Naive thymus-derived CD4-positive, alpha-beta T cell (primary cell): ENCODE measurements around the gene SEMA4D. TPM values are rescaled to one million over a fixed set of nuclear protein-coding genes. Genes with fewer than 3 reads are reported as not detected.

Experiments used
- ATAC-seq: fragments of 150-1000 bp; cut with Tn5 transposase; 2 replicates; pipeline ENCODE4 v1.10.0; 2021; ENCODE audit warnings: mild to moderate bottlenecking, moderate library complexity
- CTCF ChIA-PET: fragments of 350-600 bp; sonication (Branson Sonifier 250); formaldehyde crosslinking; loops from one replicate; lab custom pipeline; 2021; ENCODE audit warnings: antibody characterized with exemption; lab: Charles Lee
- POLR2A ChIA-PET: fragments of 350-600 bp; sonication (Branson Sonifier 250); formaldehyde crosslinking; loops from one replicate; lab custom pipeline; 2021; ENCODE audit warnings: antibody characterized with exemption, inconsistent platforms; lab: Charles Lee
- DNase-seq, 9 donors: peaks; one replicate each; pipeline versions ENCODE4 v3.0.0 to v3.0.0-alpha.2; 2020 to 2022; ENCODE audit warnings: mixed read lengths in 1 of 9
- H3K27ac ChIP-seq: one replicate; pipeline ENCODE4 v1.7.0; 2013; ENCODE audit warnings: mild to moderate bottlenecking, low read depth, low read length, moderate library complexity
- H3K27me3 ChIP-seq, 2 donors: one replicate each; pipeline ENCODE4 v1.7.0; 2013; ENCODE audit warnings: low read length in 2 of 2, mild to moderate bottlenecking in 2 of 2, moderate library complexity in 2 of 2; ENCODE audit not compliant: control insufficient read depth in 2 of 2, insufficient read depth in 2 of 2
- H3K36me3 ChIP-seq, 3 experiments: 1 replicate in 2 of 3; 2 replicates in 1 of 3; pipeline ENCODE4 v1.7.0; 2013; ENCODE audit warnings: low read length in 3 of 3, mild to moderate bottlenecking in 3 of 3, moderate library complexity in 1 of 3; ENCODE audit not compliant: insufficient read depth in 3 of 3, control insufficient read depth in 2 of 3
- H3K4me1 ChIP-seq, 2 donors: one replicate each; pipeline ENCODE4 v1.7.0; 2013; ENCODE audit warnings: low read length in 2 of 2, mild to moderate bottlenecking in 2 of 2, moderate library complexity in 1 of 2; ENCODE audit not compliant: control insufficient read depth in 2 of 2, insufficient read depth in 2 of 2
- H3K4me3 ChIP-seq: 2 replicates; pipeline ENCODE4 v1.7.0; 2013; ENCODE audit warnings: mild to moderate bottlenecking, low read length
- H3K9me3 ChIP-seq, 3 experiments: 1 replicate in 2 of 3; 2 replicates in 1 of 3; pipeline ENCODE4 v1.7.0; 2013; ENCODE audit warnings: low read length in 3 of 3; ENCODE audit not compliant: control insufficient read depth in 2 of 3
- H3K27ac Mint-ChIP-seq, 9 donors: one replicate each; pipeline ENCODE4 v1.8.0; 2020 to 2022; ENCODE audit warnings: mixed read lengths in 9 of 9, mild to moderate bottlenecking in 8 of 9, moderate library complexity in 5 of 9, inconsistent platforms in 2 of 9
- H3K27me3 Mint-ChIP-seq, 5 donors: one replicate each; pipeline ENCODE4 v1.8.0; 2021 to 2022; ENCODE audit warnings: mixed read lengths in 5 of 5, mild to moderate bottlenecking in 1 of 5
- H3K36me3 Mint-ChIP-seq, 5 donors: one replicate each; pipeline ENCODE4 v1.8.0; 2020 to 2022; ENCODE audit warnings: mixed read lengths in 5 of 5, mild to moderate bottlenecking in 3 of 5, inconsistent platforms in 1 of 5
- H3K4me1 Mint-ChIP-seq, 7 donors: one replicate each; pipeline ENCODE4 v1.8.0; 2020 to 2022; ENCODE audit warnings: mixed read lengths in 7 of 7, mild to moderate bottlenecking in 3 of 7, inconsistent platforms in 1 of 7
- H3K4me3 Mint-ChIP-seq, 10 donors: one replicate each; pipeline ENCODE4 v1.8.0; 2020 to 2022; ENCODE audit warnings: mild to moderate bottlenecking in 10 of 10, mixed read lengths in 10 of 10, moderate library complexity in 6 of 10, inconsistent platforms in 2 of 10
- H3K9me3 Mint-ChIP-seq, 11 donors: one replicate each; pipeline ENCODE4 v1.8.0; 2020 to 2022; ENCODE audit warnings: mixed read lengths in 11 of 11, mild to moderate bottlenecking in 4 of 11, inconsistent platforms in 1 of 11, moderate library complexity in 1 of 11
- intact Hi-C, 2 donors: fragments of 100-400 bp; cut with micrococcal nuclease; formaldehyde crosslinking; loops; one replicate each; pipeline ENCODE4 v1.15.1; 2023
- polyA plus RNA-seq, 2 donors: library from polyadenylated mRNA; unstranded; fragments of 300-500 nt; fragmentation: Illumina TruSeq; gene quantifications; one replicate each; pipeline ENCODE4 v1.2.3, GENCODE V29; 2021
- total RNA-seq, 6 experiments: library from RNA in 5 of 6; stranded (reverse) in 5 of 6; gene quantifications; 1 replicate in 5 of 6; 2 replicates in 1 of 6; pipeline ENCODE4 v1.2.3 and lab custom pipeline; 2021 to 2026

The SEMA4D gene
- total RNA-seq = 100 to 1,000 TPM; 389 to 465 (median 460) TPM
- 100 to 1,000 TPM; 114 to 268 TPM for polyA plus RNA-seq
- total RNA-seq (lab: John Stamatoyannopoulos, UW) = 394 reads per million, percentile 97 among the genes with 10 or more reads in this experiment

GRCh38 chr9:89497978-89498851 is at the start of gene SEMA4D:
SEMA4D (minus strand) TSS chr9:89498113; CDS start chr9:89405456, 92,657 bp downstream.
- Mint-ChIP-seq H3K27ac (peak within 1 kb of the TSS; percentile 86 to 99 (median 94)), H3K36me3 (peaks cover 0 to 32% (median 6%) of the 10 kb centered on the region in 5 donors), H3K27me3 (no peaks in the 10 kb centered on the region), H3K4me3 (peak within 1 kb of the TSS; percentile 85 to 100 (median 98)), H3K9me3 (peaks cover 0 to 2% (median 0%) of the 10 kb centered on the region in 11 donors), H3K4me1 (peaks cover 72 to 90% (median 77%) of the 10 kb centered on the region in 7 donors)
- Histone ChIP-seq H3K36me3 (peaks cover 0 to 6% (median 0%) of the 10 kb centered on the region in 3 experiments), H3K9me3 (no peaks in the 10 kb centered on the region), H3K27me3 (no peaks in the 10 kb centered on the region), H3K27ac (peak within 1 kb of the TSS; percentile 76), H3K4me1 (peaks cover 72 to 75% of the 10 kb centered on the region in 2 donors), H3K4me3 (peak within 1 kb of the TSS; percentile 67)
- CTCF ChIA-PET = interaction anchor here (0.7 to 2.4 kb wide), 5 partner anchors 16 to 69 kb away, joined by 3 to 11 read pairs (median 6); no protein-coding TSS in a partner anchor
- ATAC-seq (peak; percentile 22), DNase-seq (peak in 2 of 9 donors; percentile 48 to 71)
- intact Hi-C loops = loop anchor here (1.0 to 5.0 kb wide), 8 partner anchors 8 to 181 kb away; partner anchors contain the start of gene SECISBP2 (in 2 of the 2)
- POLR2A ChIA-PET = interaction anchor here (0.7 to 5.8 kb wide), 16 partner anchors 7 to 180 kb away, joined by 3 to 26 read pairs (median 4); partner anchors contain the start of gene SECISBP2

- Mint-ChIP-seq H3K27me3 (peaks cover 0 to 8% (median 0%) of the 10 kb centered on the region in 5 donors), H3K36me3 (peaks cover 4 to 16% (median 8%) of the 10 kb centered on the region in 5 donors), H3K9me3 (peaks cover 3 to 16% (median 10%) of the 10 kb centered on the region in 11 donors), H3K4me3 (no peak overlapping the region), H3K4me1 (peaks cover 29 to 63% (median 52%) of the 10 kb centered on the region in 7 donors), H3K27ac (no peak overlapping the region)
- ATAC-seq = no peak
- Histone ChIP-seq H3K27ac (no peak overlapping the region), H3K9me3 (peaks cover 0 to 10% (median 0%) of the 10 kb centered on the region in 3 experiments), H3K4me1 (peaks cover 11 to 38% of the 10 kb centered on the region in 2 donors), H3K36me3 (no peaks in the 10 kb centered on the region), H3K27me3 (no peaks in the 10 kb centered on the region), H3K4me3 (no peak overlapping the region)
- POLR2A ChIA-PET = interaction anchor here (1.1 to 3.8 kb wide), 2 partner anchors 8 to 102 kb away, joined by 4 to 18 read pairs; no protein-coding TSS in a partner anchor
- no peak for DNase-seq
- intact Hi-C loops = no loop called here
- CTCF ChIA-PET = interaction anchor here (3.8 kb wide), 1 partner anchor 17 kb away, joined by 24 read pairs; no protein-coding TSS in a partner anchor
Measured at GRCh38 chr9:89547000-89547399, 49.1 kb upstream of the SEMA4D start.

- ChIA-PET POLR2A (interaction anchor here (1.1 to 2.4 kb wide), 7 partner anchors 10 to 81 kb away, joined by 3 to 9 read pairs (median 5); no protein-coding TSS in a partner anchor), CTCF (interaction anchor here (1.8 to 2.3 kb wide), 2 partner anchors 14 to 63 kb away, joined by 4 to 7 read pairs; no protein-coding TSS in a partner anchor)
- Histone ChIP-seq H3K9me3 (peaks cover 0 to 10% (median 0%) of the 10 kb centered on the region in 3 experiments), H3K36me3 (no peaks in the 10 kb centered on the region), H3K27me3 (no peaks in the 10 kb centered on the region), H3K4me1 (peaks cover 19 to 58% of the 10 kb centered on the region in 2 donors), H3K27ac (no peak overlapping the region), H3K4me3 (no peak overlapping the region)
- peak overlapping the region in 3 of 10 donors; percentile 4 to 27 (median 25) for H3K4me3 Mint-ChIP-seq
- H3K27ac Mint-ChIP-seq = peak overlapping the region in 3 of 9 donors; percentile 27 to 86 (median 72)
- H3K36me3 Mint-ChIP-seq = peaks cover 4 to 16% (median 8%) of the 10 kb centered on the region in 5 donors
- intact Hi-C loops = no loop called here
- no peak for DNase-seq
- ATAC-seq = no peak
- peaks cover 30 to 83% (median 73%) of the 10 kb centered on the region in 7 donors for H3K4me1 Mint-ChIP-seq
- peaks cover 3 to 16% (median 10%) of the 10 kb centered on the region in 11 donors for H3K9me3 Mint-ChIP-seq
- H3K27me3 Mint-ChIP-seq = no peaks in the 10 kb centered on the region
Measured at GRCh38 chr9:89544279-89544661, 46.4 kb upstream of the SEMA4D start.

GRCh38 chr9:89543621-89544278 is 45.8 kb upstream of the SEMA4D start:
- no peak for DNase-seq
- H3K36me3 ChIP-seq = no peaks in the 10 kb centered on the region
- no peak overlapping the region for H3K27ac ChIP-seq
- peaks cover 0 to 10% (median 0%) of the 10 kb centered on the region in 3 experiments for H3K9me3 ChIP-seq
- intact Hi-C loops = no loop called here
- H3K4me1 Mint-ChIP-seq = peaks cover 30 to 83% (median 73%) of the 10 kb centered on the region in 7 donors
- peak overlapping the region in 4 of 9 donors; percentile 22 to 86 (median 50) for H3K27ac Mint-ChIP-seq
- POLR2A ChIA-PET = interaction anchor here (0.9 to 2.4 kb wide), 10 partner anchors 10 to 88 kb away, joined by 3 to 9 read pairs (median 4); no protein-coding TSS in a partner anchor
- peaks cover 22 to 61% of the 10 kb centered on the region in 2 donors for H3K4me1 ChIP-seq
- CTCF ChIA-PET = interaction anchor here (0.6 to 2.3 kb wide), 5 partner anchors 9 to 115 kb away, joined by 3 to 7 read pairs (median 3); no protein-coding TSS in a partner anchor
- H3K36me3 Mint-ChIP-seq = peaks cover 4 to 16% (median 8%) of the 10 kb centered on the region in 5 donors
- H3K4me3 ChIP-seq = no peak overlapping the region
- H3K27me3 Mint-ChIP-seq = no peaks in the 10 kb centered on the region
- no peak for ATAC-seq
- peak overlapping the region in 3 of 10 donors; percentile 4 to 27 (median 25) for H3K4me3 Mint-ChIP-seq
- H3K27me3 ChIP-seq = no peaks in the 10 kb centered on the region
- H3K9me3 Mint-ChIP-seq = peaks cover 3 to 16% (median 10%) of the 10 kb centered on the region in 11 donors

GRCh38 chr9:89543111-89543510 is 45.2 kb upstream of the SEMA4D start:
- no peak overlapping the region for H3K4me3 ChIP-seq
- CTCF ChIA-PET = interaction anchor here (0.6 to 2.3 kb wide), 5 partner anchors 9 to 114 kb away, joined by 3 to 7 read pairs (median 3); no protein-coding TSS in a partner anchor
- H3K27ac ChIP-seq = no peak overlapping the region
- ATAC-seq (no peak), DNase-seq (no peak)
- Mint-ChIP-seq H3K9me3 (peaks cover 3 to 16% (median 10%) of the 10 kb centered on the region in 11 donors), H3K4me1 (peaks cover 28 to 83% (median 73%) of the 10 kb centered on the region in 7 donors), H3K36me3 (peaks cover 4 to 16% (median 8%) of the 10 kb centered on the region in 5 donors), H3K27me3 (no peaks in the 10 kb centered on the region), H3K4me3 (peak overlapping the region in 2 of 10 donors; percentile 12 to 16), H3K27ac (peak overlapping the region in 2 of 9 donors; percentile 72 to 86)
- H3K9me3 ChIP-seq = peaks cover 0 to 10% (median 0%) of the 10 kb centered on the region in 3 experiments
- intact Hi-C loops = no loop called here
- POLR2A ChIA-PET = interaction anchor here (0.9 to 2.4 kb wide), 7 partner anchors 14 to 87 kb away, joined by 3 to 9 read pairs (median 5); no protein-coding TSS in a partner anchor
- H3K36me3 ChIP-seq = no peaks in the 10 kb centered on the region
- no peaks in the 10 kb centered on the region for H3K27me3 ChIP-seq
- peaks cover 24 to 61% of the 10 kb centered on the region in 2 donors for H3K4me1 ChIP-seq
